Measurements from ENCODE around the gene DLGAP1.
"Not testable (repeated sequence)": the region's sequence is repeated elsewhere in the genome, so short reads cannot be mapped to it uniquely, and the experiment has no call there.

DLGAP1 gene

DNA sequence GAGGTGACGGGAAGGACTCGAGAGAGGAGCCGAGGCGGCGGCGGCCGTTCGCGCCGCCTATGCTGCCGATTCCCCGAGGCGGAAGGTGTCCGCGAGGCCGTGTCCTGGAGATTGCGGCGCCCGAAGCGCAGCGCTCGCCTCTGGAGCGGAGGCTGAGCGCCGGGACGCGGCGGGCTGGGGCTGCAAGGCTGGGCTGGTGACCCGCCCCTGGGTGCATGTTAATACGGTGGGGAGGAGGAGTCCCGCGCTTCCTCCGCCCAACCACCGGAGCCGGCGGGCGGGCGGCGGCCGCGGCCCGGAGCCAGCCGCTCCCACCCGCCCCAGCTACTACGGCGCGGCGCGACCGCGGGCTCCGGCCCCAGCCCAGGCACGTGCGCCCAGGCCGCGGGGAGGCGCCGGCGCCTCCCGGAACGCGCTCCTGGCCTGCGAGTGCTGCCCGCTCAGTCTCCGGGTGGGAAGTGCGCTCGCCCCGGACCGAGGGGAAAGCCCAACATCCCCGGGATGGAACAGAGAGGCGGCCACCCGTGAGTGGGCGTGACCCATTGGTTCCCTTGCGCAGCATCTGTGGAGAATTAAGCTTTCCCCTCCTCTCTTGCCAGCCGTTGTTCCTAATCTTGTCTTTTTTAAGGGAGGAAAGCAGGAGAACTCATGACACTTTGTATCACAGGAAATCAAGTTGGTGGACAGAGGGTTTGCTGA is at the start of gene DLGAP1:
DLGAP1 (minus strand) TSS at position 195 of the 699 bp plus-strand sequence.
- DNase-seq = peak; percentile 55

DNA sequence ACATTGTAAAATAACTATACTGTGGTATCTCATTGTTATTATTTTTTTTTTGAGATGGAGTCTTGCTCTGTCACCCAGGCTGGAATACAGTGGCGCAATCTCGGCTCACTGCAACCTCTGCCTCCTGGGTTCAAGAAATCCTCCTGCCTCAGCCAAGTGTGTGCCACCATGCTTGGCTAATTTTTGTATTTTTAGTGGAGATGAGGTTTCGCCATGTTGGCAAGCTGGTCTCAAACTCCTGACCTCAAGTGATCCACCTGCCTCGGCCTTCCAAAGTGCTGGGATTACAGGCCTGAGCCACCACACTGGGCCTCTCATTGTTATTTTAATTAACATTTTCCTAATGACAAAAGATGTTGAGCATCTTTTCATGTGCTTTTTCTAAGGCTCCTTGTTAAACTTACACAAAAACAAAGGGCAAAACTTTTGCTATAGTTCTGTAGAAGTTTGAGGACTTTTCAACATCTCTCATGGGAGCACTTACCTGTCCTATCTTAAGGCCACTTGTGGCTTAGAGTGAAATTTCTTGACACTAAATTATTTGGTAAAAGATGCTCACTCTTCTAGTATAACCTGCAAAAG is 39.7 kb upstream of the DLGAP1 start:
- not testable (repeated sequence) for DNase-seq

DNA sequence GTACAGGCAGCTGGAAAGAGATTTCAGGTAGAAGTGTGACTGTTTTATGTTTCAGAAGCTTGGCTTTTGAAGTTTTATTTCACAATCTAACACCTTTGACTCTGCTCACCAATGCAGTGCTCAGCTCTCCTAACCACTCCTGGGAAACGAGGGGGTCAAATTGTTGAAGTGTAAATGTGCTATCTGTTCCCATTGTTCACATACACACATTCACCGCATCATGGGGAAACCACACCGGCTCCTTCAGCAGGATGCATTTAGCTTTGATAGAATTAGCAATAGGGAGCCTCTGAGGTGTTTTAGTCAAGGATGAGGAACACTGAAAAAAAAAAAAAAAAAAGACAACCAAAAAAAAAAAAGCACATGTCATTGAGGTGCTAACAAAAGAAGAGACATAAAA is 13.4 kb upstream of the DLGAP1 start:
- DNase-seq = no peak

DNA sequence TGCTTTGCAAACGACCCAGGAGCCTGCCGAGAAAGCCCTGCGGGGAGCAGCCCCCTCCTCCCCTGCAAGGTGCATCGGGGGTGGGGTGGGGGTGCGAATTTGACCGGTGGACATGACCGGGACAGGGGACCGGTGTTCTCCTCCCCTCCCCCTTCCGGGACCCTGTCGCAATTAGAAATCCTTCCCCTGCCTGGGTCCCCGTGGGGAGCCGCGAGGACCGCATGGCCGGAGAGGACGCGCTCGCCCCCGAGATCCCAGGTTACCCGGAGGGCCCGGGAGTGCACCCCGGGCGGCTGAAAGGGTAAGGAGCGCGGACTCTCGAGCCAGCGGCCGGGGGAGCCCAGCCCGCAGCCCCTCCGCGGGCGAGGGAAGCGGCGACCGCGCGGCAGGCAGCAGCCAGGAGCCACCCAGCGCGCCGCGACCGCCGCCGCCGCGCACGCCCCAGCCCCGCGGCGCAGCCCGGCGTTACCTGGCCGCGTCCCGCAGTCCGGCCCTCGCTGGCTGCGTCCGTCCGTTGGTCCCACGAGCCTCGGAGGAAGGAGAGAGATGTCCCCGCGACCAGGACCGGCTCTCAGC is 482 bp downstream of the DLGAP1 start:
- no peak for DNase-seq

DNA sequence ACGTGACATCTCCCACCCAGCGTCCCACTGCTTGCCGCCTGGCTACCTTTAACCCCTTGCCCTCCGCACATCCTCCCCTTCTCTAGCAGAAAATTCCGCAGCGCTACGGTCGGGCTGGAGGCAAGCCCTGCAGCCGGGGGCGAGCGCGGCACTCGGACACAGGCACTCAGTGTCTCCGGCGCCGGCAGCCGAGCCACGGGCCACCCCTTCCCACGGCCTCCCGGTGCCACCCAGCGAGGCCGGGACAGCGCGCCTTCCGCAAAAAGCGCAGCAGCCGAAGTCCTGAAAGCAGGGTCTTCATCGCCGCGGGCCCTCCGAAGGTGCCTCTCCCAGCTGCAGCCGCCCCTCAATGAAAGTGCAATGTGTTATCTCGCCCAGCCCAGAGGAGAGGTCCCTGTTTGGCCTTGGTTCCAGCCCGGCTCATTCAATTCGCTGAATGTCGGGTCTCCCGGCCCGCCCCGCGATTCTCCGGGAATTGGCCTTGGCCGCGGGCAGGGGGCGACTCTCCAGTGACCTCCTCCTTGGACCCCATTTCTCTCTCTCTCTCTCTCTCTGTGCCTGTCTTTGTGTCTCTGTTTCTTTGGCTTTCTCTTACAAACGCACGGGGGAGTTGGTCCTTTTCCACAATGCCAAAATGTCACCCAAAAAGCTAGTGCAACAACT is 1.1 kb downstream of the DLGAP1 start:
- DNase-seq = no peak

DNA sequence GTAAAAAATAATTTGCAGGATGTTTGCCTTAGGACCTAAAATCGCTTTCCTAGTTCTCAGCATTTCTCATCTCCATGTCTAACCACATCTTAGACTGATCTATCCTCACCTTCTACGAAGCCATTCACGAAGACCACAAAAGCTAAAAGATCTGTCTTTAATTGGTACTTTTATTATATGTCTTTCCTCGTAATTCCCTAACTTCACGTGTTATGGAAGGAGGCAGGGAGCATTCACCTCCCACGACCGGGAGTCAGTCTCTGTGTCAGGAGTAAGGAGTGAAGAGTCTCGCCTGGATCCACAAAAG is 1.6 kb downstream of the DLGAP1 start:
- DNase-seq = no peak

DNA sequence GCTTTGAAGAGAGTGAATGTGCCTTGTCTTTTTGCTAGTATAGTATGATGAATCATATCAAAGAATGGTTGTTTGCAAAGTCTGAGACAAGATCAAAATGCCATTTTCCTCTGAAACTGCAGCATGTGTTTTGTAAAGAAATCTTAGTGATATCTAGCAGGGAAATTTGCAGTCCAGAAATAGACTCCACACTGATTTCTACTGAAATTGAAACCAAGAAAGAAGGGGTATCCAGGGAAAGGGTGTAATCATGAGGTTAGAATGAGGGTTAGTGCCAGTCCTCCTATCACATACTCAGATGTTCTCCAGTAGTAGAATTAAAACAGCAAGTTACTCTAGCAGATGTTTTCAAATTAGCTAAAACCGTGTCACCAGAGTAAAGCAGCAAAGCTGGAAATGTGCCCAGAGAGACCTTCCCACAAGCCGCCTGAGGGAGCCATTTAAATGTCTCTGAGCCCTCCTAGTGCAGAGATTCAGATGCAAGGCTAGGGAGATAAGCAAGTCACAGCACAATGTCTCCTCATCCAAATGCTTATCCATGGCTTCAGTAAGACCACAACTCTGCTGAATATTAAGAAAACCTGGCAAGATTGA is 4.9 kb downstream of the DLGAP1 start:
- DNase-seq = peak; percentile 36

DNA sequence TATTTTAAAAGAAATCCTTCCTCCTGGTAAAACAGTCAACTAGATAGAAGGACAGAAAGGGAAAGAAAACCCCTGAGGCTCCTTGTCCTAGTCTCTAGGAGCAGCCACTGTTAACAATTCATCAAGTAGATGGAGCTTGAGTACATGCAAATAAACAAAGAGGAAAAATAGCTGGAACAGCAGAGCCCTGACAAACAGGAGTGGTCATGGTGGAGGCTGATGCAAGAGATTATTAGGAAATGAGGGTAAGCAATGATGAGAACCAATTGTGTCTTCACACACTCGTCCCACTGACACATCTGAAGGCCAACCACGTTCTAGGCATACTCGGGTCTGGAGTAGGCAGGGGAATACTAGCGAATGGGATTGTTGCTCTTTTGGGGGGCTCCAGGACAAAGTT is 9.2 kb downstream of the DLGAP1 start:
- peak; percentile 52 for DNase-seq

DNA sequence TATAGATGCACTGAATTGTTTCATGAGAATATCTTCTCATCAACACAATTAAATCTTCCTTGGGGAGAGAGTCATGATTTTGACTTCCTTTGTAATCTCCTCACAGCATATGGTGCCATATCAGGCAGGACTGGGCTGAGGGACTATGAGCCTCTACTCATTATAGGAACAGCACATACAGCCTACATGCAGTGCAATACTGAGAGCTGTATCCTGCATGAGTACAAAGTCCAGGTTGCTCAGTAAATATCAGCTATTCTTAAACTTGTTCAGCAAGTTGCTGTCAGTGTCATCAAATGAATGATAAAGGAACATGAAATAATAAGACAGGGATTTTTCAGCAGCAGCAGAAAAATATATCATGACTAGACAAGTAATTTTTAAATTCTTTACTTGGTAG is 10.8 kb downstream of the DLGAP1 start:
- no peak for DNase-seq

DNA sequence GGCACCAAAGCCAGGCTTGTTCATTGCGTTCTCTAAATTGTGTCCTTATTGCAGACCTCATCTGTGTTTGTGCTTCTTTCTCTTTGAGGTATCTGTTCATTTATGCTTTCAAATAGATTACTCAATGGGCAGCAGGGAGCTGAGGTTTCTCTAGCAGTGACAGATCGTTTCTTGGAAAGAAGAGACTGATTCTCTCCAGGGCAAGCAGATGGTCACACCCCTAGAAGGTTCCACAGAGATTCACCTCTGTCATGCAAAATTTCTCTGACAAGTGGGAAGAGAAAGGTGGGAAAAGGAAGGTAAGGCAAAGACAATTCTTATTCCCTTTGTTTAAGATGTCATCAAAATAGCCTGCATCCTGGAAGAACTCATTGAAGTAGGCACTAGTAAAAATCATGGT is 14.0 kb downstream of the DLGAP1 start:
- DNase-seq = no peak

DNA sequence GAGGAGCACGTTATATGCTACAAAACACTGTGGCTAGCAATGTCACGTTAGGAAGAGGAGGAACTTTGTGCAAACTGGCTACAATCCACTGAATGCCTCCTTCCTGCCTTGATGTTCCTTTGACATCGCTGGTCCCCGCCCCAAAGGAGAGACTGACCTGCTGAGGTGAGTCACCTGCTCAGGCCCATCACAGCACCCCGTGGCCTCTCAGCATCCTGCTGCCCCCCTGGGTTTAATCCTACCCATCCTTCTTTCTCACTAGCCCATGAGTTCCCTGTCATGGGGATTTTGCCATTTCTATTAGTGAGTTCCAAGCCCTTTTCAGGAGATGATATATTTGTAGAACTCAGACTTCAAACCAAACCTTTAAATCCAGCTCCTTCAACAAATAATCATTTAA is 16.2 kb downstream of the DLGAP1 start:
- no peak for DNase-seq

DNA sequence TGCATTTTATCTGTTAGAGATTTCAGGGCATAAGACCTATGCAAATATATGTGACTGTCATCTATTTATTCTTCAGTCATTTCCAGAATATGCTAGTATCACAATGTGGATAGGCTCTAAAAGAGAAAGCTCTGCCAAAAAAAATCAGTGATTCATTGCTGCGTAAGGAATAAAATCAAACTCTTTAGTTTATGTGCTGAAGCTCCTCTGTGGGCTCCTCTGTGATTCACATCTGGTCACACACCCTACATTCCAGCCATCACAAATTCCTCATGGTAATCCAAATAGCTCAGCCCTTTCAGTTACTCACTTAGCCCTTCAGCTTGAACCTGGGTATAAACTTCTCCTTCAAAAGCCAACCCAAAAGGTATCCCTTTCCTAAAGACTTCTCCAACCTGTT is 21.4 kb downstream of the DLGAP1 start:
- DNase-seq = no peak

DNA sequence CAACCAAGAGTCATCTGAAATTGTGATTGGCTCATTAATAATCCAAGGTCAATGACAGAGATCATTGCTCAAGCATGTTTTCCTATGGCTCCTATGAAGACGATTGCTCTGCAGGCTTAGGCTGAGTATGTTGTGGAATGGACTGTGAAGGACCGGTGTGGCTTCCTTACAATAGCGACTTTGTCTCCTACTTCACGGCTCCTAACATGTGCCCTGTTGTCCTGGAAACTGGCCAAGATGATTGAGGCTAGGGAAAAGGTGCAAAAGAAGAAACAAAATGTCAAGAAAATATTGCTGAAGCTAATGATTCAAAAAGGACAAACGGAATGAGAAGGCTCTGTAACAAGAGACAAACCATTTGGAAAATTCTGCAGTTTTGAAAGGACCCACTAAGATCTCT is 24.3 kb downstream of the DLGAP1 start:
- DNase-seq = no peak

DNA sequence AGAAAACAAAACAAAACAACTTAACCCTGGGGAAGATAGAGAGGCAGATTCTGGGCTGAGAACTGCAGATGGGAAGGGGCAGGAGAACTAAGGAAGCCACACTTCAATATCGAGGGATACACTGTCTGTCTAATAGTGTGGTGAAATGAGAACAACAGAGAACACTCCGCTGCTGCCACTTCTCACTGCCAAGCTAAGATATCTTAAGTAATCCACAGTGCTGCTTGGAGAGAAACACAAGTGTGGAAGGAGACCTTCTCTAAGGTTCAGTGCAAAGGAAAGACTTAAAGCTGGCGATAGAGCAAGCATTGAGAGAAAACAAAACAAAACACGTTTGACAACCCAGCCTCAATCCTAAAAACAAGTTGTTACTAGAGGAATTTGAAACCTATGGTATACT is 37.4 kb downstream of the DLGAP1 start:
- peak; percentile 79 for DNase-seq

DNA sequence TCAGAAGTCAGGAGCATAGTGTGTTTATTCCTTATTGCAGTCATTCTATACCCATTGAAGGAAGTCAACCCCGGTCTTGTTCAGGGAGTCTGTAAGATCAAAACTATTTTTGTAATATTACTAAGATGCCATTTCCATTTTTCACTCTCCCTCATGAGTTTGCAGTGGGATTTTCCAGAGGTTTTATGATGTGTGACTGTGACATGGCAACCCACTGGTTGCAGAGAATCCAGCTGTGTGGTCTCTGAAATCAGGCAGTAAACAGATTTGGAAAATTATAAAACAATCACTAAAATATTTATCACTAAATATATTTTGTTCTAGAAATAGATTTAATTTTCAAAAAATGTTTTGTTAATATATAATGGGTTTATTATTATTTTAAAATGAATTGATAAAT is 38.1 kb downstream of the DLGAP1 start:
- DNase-seq = no peak

DNA sequence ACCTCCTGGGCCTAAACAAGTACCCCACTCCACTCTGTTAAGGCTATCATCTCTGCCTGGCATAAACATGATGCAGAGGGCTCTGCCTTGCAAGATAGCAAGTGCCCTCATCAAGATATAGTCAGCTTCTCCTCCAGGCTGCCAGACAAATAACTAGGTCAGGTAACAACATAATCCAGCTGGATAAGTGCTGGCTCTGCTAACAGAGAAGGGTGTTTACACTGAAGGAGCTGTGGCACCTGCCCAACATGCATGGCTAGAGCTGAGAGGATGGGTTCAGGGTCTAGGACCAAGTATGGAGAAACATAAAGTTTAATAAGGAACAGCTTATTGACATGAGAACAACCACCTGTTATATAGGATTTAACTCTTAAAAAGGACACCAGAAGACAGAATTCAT is 42.8 kb downstream of the DLGAP1 start:
- peak; percentile 62 for DNase-seq

DNA sequence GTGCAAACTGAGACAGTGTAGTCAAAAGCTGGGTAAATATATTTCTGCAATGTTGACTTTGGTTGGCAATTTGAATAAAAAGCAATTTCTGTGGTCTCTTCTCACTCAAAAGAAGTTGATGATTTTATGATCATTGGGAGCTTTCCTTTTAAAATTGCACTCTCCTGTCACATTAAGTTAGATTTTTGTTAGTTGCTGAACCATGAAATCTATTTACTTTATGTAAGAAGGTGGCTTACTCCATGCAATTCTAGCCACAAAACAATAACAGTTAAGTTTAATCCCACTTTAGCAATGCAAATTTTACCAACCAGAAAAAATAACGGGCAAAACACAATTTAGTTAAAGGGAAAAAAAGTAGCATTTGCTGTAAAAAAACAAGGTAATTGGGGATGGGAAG is 48.3 kb downstream of the DLGAP1 start:
- no peak for DNase-seq

DNA sequence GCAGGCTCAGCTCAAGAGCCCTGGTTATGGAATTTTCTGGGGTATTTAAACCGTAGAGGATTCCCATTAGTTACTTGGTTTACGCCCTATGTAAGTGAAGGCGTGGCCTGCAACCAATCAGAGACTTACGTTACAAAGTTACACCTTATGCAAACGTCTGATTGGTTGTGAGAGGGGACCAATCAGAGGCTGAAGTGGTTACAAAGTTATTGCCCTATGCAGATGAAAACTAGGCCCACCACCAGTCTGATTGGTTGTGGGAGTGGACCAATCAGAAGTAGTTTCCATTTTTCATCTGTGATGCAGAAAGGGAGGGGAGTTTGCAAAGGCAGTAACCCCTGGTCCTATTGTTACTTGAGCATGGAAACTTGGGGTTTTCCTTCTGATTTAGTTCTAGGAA is 49.1 kb downstream of the DLGAP1 start:
- DNase-seq = no peak

DNA sequence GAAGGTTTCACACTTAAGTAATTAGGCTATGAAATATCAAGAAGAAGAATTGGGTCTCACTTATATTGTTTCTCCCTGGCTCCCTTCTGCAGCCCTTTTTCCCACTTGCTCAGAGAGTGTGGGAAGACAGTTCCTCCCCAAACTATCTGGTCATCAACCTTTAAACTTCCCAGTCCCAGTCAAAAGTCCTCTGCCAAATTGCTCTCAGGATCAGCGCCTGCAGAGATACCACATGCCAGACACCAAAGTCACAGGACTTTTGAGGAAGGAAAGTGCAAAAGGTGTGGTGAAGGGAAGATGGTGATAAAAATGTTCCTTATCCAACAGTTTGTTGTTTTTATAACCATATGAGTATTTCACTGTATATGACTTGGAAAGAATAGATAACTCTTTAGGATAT is 51.3 kb downstream of the DLGAP1 start:
- no peak for DNase-seq

DNA sequence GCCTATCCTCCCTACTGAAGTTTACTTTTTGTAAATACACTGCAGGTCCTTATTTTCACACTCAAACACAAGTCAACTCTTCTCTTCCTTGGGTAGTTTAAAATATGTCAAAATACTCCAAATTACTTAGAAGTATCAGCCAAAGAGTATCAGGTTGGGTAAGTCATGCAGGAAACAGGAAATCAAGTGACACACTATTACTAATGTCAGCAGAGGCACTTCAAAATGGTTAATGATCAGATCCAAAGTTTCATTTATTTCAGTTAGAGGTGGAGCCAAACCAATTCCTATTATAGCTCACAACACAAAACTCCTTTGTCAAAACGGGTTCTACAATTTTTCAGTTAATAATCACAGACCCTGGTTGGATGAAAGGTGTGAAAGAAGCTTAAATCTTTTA is 54.2 kb downstream of the DLGAP1 start:
- no peak for DNase-seq

DNA sequence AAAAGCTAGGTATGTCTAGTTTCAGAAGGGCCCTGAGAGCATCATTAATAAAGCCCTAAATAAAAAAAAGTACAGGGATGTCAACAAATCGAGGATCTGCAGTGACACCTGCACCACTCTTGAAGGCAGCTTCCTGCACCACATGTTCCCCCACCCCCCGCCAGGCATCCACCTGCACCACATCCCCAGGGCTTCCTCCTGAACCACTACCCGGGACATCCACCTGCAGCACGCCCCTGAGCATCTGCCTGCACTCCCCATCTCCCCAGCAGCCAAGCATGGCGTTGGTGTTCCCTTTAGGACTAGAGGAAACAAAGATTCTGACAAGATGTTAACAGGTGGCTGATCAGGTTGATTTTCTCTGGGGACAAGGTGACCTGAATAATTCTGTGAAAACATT is 55.2 kb downstream of the DLGAP1 start:
- no peak for DNase-seq

DNA sequence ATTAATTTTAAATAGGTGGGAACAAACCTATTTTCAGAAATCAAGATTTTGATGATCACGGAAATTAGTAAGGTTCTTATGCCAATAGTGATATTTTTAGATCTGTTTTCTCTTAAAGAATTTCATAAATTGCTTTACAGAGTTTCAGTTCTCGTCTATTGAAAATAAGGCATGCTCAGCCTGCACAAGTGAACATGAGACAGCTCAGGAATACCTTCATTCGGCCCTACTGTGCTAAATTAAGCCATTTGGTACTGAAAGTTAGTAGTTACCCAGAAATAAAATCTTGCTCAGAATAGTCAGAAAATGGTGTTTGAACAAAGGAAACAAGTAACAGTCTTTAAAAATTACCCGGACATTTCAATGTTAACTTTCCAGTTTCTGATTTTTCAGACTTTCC is 60.4 kb downstream of the DLGAP1 start:
- no peak for DNase-seq

DNA sequence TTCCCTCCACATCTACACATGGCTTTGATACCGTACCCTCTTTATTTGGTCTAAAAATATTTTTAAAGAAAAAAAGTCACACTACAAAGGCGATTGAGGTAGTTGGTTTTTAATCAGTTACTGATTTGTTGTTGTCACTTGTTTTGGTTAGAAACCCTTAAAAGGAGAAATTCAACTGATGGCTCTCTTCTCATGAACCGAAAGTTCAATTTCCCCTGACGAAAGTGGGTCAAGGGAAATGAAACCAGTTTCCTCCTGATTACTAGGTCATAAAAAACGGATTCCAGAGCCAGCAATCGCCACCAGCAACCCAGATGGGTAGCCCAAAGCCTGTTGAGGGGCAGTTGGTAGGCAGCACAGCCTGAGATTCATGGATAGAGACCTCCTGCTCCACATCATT is 63.2 kb downstream of the DLGAP1 start:
- no peak for DNase-seq

DNA sequence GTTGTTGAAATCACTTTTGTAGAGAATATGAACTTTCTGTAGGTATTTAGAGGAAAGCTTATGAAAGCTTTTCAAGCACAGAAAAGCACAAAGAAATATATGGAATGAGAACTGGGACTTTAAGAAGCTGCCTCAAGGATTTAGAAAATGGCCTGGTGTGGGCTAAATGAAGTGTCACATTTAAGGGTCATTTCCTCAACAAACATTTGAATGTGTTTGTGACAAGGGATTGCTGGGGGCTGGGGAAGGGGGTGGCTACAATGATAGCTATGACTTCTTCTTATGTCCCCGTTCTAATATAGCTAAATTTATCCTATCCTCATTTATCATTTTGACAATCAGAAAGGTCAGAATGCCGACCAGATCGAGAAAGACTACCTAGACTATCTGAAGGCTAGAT is 69.2 kb downstream of the DLGAP1 start:
- no peak for DNase-seq

Measured in DMS79 (cell line).